Measurements from ENCODE around the gene CHADL. TPM values are rescaled to one million over a fixed set of nuclear protein-coding genes. Genes with fewer than 3 reads are reported as not detected.

The CHADL gene
- total and polyA plus RNA-seq, 2 of the 8 experiments (the other 6 are each of a cell fraction or from before 2014, with no cell fraction given): 0.78 to 1.4 TPM

DNA sequence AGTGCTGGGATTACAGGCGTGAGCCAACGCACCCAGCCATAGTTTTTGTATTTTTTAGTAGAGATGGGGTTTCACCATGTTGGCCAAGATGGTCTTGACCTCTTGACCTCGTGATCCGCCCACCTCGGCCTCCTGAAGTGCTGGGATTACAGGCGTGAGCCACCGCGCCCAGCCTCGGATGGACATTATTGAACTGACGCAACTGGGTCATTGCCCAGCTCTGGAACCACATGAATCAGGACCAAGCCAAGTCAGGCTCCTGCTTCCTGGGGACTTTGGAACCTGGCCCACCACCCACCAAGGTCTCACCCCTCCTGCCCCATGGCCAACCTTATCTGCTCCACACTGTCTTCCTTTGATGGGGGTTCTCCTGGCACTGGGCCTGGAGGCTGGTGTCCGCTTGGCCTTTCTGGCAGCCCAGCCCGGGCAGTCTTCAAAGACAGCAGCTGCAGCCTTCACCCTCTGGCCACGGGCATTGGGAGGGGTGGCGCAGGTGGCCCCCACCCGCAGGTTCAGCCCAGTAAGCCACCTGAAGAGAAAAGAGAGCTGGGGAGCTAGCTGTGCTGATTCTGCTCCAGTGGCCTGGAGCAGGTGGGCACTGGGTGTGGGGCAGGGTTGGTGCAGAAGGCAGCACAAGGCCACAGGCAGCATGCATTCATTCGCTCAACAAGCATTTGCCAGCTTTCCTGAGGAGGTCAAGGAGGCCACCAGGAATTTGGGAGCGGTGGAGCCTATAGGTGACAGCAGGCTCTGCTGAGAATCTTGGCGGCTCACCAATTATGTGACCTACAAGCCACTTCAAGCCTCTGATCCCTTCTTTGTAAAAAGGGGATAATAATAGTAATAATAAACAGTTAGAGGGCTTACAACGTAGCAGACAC, 5.7 kb downstream of the CHADL start (continued):
- TF ChIP-seq RXRA (IDR thresholded peaks at IDR 0.05; ENCODE audit: insufficient read depth, low read depth, low read length) (no peak), KDM1A (IDR thresholded peaks at IDR 0.05; ENCODE audit: borderline replicate concordance, low read length) (no peak), TAF1 (IDR thresholded peaks at IDR 0.05; ENCODE audit: low read depth, low read length) (no peak), MAX (IDR thresholded peaks at IDR 0.05) (no peak), POU5F1 (IDR thresholded peaks at IDR 0.05; ENCODE audit: low read depth, low read length) (no peak)
